PC-3 (cell line): ENCODE data around the gene GALNT10. TPM values are rescaled to one million over a fixed set of nuclear protein-coding genes. Genes with fewer than 3 reads are reported as not detected.

Source experiments
- ATAC-seq: fragments of 200-7000 bp; cut with Tn5 transposase; 2 replicates; pipeline ENCODE4 v1.9.1; 2020; ENCODE audit warnings: mild to moderate bottlenecking, moderate library complexity
- BruUV-seq: library from RNA; stranded (reverse); fragments of 400-500 nt; replicated peaks from 2 replicates; lab custom pipeline; 2021; lab: Mats Ljungman, UMichigan
- CTCF ChIA-PET: fragments of 300-600 bp; sonication (Branson Sonifier 250); formaldehyde crosslinking; loops from one replicate; lab custom pipeline; 2022; ENCODE audit warnings: antibody characterized with exemption; lab: Charles Lee
- POLR2A ChIA-PET: fragments of 300-600 bp; sonication (Branson Sonifier 250); formaldehyde crosslinking; loops from one replicate; lab custom pipeline; 2022; ENCODE audit warnings: antibody characterized with exemption; ENCODE audit not compliant: unreplicated experiment; lab: Charles Lee
- DNase-seq: peaks from one replicate; pipeline ENCODE4 v3.0.0-alpha.2; 2015
- H2AFZ ChIP-seq: fragments of 300-600 bp; sonication (generic); 2 replicates; pipeline ENCODE4 v1.6.0; 2016; ENCODE audit warnings: antibody characterized with exemption, low read length
- H3F3A ChIP-seq: fragments of 300-600 bp; sonication (generic); one replicate; pipeline ENCODE4 v1.6.0; 2017; ENCODE audit warnings: antibody characterized with exemption, low read length, control low read depth, mild to moderate bottlenecking; ENCODE audit not compliant: unreplicated experiment
- H3K27ac ChIP-seq: fragments of 300-600 bp; sonication (generic); 2 replicates; pipeline ENCODE4 v1.5.1; 2016; ENCODE audit warnings: mild to moderate bottlenecking, low read length
- H3K27me3 ChIP-seq: fragments of 300-600 bp; sonication (generic); 2 replicates; pipeline ENCODE4 v1.6.1; 2016; ENCODE audit warnings: low read length, mixed read lengths
- H3K36me3 ChIP-seq: fragments of 300-600 bp; sonication (generic); 2 replicates; pipeline ENCODE4 v1.6.1; 2016; ENCODE audit warnings: low read depth, mixed run types, low read length, mixed read lengths
- H3K4me1 ChIP-seq: fragments of 300-600 bp; sonication (generic); 2 replicates; pipeline ENCODE4 v1.5.1; 2016; ENCODE audit warnings: low read length; ENCODE audit not compliant: insufficient read depth
- H3K4me2 ChIP-seq: fragments of 300-600 bp; sonication (generic); 2 replicates; pipeline ENCODE4 v1.6.0; 2016; ENCODE audit warnings: low read length
- H3K4me3 ChIP-seq: fragments of 300-600 bp; sonication (generic); 2 replicates; pipeline ENCODE4 v1.5.1; 2016; ENCODE audit warnings: mild to moderate bottlenecking, low read length, mixed read lengths
- H3K79me2 ChIP-seq: fragments of 300-600 bp; sonication (generic); 2 replicates; pipeline ENCODE4 v1.6.1; 2017; ENCODE audit warnings: low read length, mixed read lengths
- H3K9ac ChIP-seq: fragments of 300-600 bp; sonication (generic); 2 replicates; pipeline ENCODE4 v1.6.0; 2016; ENCODE audit warnings: mild to moderate bottlenecking, low read length
- H3K9me2 ChIP-seq: fragments of 300-600 bp; sonication (generic); replicated peaks from 2 replicates; pipeline ENCODE4 v1.6.1; 2016; ENCODE audit warnings: mixed run types, low read length, mixed read lengths
- H3K9me3 ChIP-seq: fragments of 300-600 bp; sonication (generic); 2 replicates; pipeline ENCODE4 v1.6.1; 2016; ENCODE audit warnings: low read length, mixed read lengths
- H4K20me1 ChIP-seq: fragments of 300-600 bp; sonication (generic); 2 replicates; pipeline ENCODE4 v1.6.1; 2016; ENCODE audit warnings: low read length, mixed read lengths
- CTCF ChIP-seq: fragments of 300-600 bp; sonication (generic); conservative IDR thresholded peaks from 2 replicates; pipeline ENCODE4 v1.5.1; 2017; ENCODE audit warnings: antibody characterized with exemption, low read depth, mild to moderate bottlenecking, low read length
- EZH2 ChIP-seq: fragments of 300-600 bp; sonication (generic); IDR thresholded peaks from one replicate; pipeline ENCODE4 v1.6.1; 2017; ENCODE audit warnings: antibody characterized with exemption, mild to moderate bottlenecking, low read length; ENCODE audit not compliant: unreplicated experiment
- EZH2phosphoT487 ChIP-seq: fragments of 300-600 bp; sonication (generic); IDR thresholded peaks from 2 replicates; pipeline ENCODE4 v1.6.1; 2018; ENCODE audit warnings: mild to moderate bottlenecking, antibody characterized with exemption, low read length, borderline replicate concordance
- intact Hi-C: fragments of 100-400 bp; cut with micrococcal nuclease; formaldehyde crosslinking; loops from 2 replicates; pipeline ENCODE4 v1.9.0; 2023
- total RNA-seq: library from RNA; depleted of rRNA; stranded (reverse); fragments of >200 nt; gene quantifications from 2 replicates; pipeline ENCODE4 v1.2.3, GENCODE V29; 2014

The GALNT10 gene
- total RNA-seq, 1 experiment from 2014 or later, result 46.2 TPM

- no peak overlapping the region for H2AFZ ChIP-seq
- no peaks in the 10 kb centered on the region for H3K4me1 ChIP-seq
- H3F3A ChIP-seq, result no peaks in the 10 kb centered on the region
- H4K20me1 ChIP-seq, result no peaks in the 10 kb centered on the region
- no peaks in the 10 kb centered on the region for H3K9me2 ChIP-seq
- POLR2A ChIA-PET, result no interaction called here
- DNase-seq (no peak), ATAC-seq (no peak)
- H3K27me3 ChIP-seq, result no peaks in the 10 kb centered on the region
- no peak overlapping the region for H3K9ac ChIP-seq
- H3K4me3 ChIP-seq, result no peak overlapping the region
- no TSS peak for BruUV-seq
- no peak overlapping the region for H3K4me2 ChIP-seq
- no peaks in the 10 kb centered on the region; the same call in none of the 2 replicates for H3K36me3 ChIP-seq
- H3K9me3 ChIP-seq, result no peaks in the 10 kb centered on the region
- CTCF ChIA-PET, result no interaction called here
- H3K79me2 ChIP-seq, result no peaks in the 10 kb centered on the region
- intact Hi-C loops, result no loop called here
- no peak for TF ChIP-seq EZH2phosphoT487
- TF ChIP-seq CTCF, result no peak
- TF ChIP-seq EZH2, result no peak
- no peak overlapping the region for H3K27ac ChIP-seq
Observed at GRCh38 chr5:154329062-154329461, 138.5 kb downstream of the GALNT10 start.

- Histone ChIP-seq H2AFZ (no peak overlapping the region), H3K9me3 (no peaks in the 10 kb centered on the region), H3K4me2 (no peak overlapping the region), H3K27me3 (no peaks in the 10 kb centered on the region), H3F3A (no peaks in the 10 kb centered on the region), H3K4me1 (no peaks in the 10 kb centered on the region), H3K4me3 (no peak overlapping the region), H4K20me1 (no peaks in the 10 kb centered on the region), H3K9me2 (no peaks in the 10 kb centered on the region), H3K36me3 (no peaks in the 10 kb centered on the region; the same call in none of the 2 replicates), H3K27ac (no peak overlapping the region), H3K9ac (no peak overlapping the region), H3K79me2 (no peaks in the 10 kb centered on the region)
- no peak for DNase-seq
- BruUV-seq, result no TSS peak
- no peak for ATAC-seq
- TF ChIP-seq CTCF, result no peak
- no peak for TF ChIP-seq EZH2phosphoT487
- TF ChIP-seq EZH2, result no peak
- CTCF ChIA-PET, result no interaction called here
- POLR2A ChIA-PET, result no interaction called here
- intact Hi-C loops, result loop anchor here (10.0 kb wide), 1 partner anchor 75 kb away; no protein-coding TSS in a partner anchor
Observed at GRCh38 chr5:154329519-154330040, 139.0 kb downstream of the GALNT10 start.

- ChIA-PET POLR2A (no interaction called here), CTCF (no interaction called here)
- Histone ChIP-seq H3F3A (no peaks in the 10 kb centered on the region), H4K20me1 (no peaks in the 10 kb centered on the region), H3K9me2 (no peaks in the 10 kb centered on the region), H3K4me1 (no peaks in the 10 kb centered on the region), H3K27me3 (no peaks in the 10 kb centered on the region), H3K4me3 (no peak overlapping the region), H2AFZ (no peak overlapping the region), H3K9ac (no peak overlapping the region), H3K27ac (no peak overlapping the region), H3K36me3 (peaks cover 3% of the 10 kb centered on the region), H3K9me3 (no peaks in the 10 kb centered on the region), H3K79me2 (no peaks in the 10 kb centered on the region), H3K4me2 (no peak overlapping the region)
- TF ChIP-seq EZH2phosphoT487, result no peak
- no peak for TF ChIP-seq CTCF
- TF ChIP-seq EZH2, result no peak
- DNase-seq (no peak), ATAC-seq (no peak)
- no TSS peak for BruUV-seq
- intact Hi-C loops, result loop anchor here (10.0 kb wide), 1 partner anchor 75 kb away; no protein-coding TSS in a partner anchor
Observed at GRCh38 chr5:154330097-154330667, 139.6 kb downstream of the GALNT10 start.
